Neural cell (in vitro differentiated cells): ENCODE results near the gene AKIRIN2.

Experiments
- EP300 ChIP-seq: fragments of 450-650 bp; conservative IDR thresholded peaks from 2 replicates; pipeline ENCODE4 v1.6.1; 2014; ENCODE audit warnings: antibody characterized with exemption, mild to moderate bottlenecking, moderate library complexity; ENCODE audit not compliant: poor library complexity, severe bottlenecking
- EZH2 ChIP-seq: fragments of 200-600, 300-800 bp; shearing (Covaris generic), sonication (generic); IDR thresholded peaks from 2 replicates; pipeline ENCODE4 v1.6.1; 2014; ENCODE audit warnings: antibody characterized with exemption, low read length, borderline replicate concordance, mild to moderate bottlenecking; ENCODE audit not compliant: insufficient read depth, poor library complexity, severe bottlenecking
- MXI1 ChIP-seq: fragments of 450-650 bp; conservative IDR thresholded peaks from 2 replicates; pipeline ENCODE4 v1.6.1; 2014; ENCODE audit warnings: antibody characterized with exemption, mild to moderate bottlenecking; ENCODE audit not compliant: poor library complexity, severe bottlenecking
- POLR2AphosphoS5 ChIP-seq: IDR thresholded peaks from 2 replicates; pipeline ENCODE4 v1.6.1; 2012
- RAD21 ChIP-seq: fragments of 450-650 bp; conservative IDR thresholded peaks from 2 replicates; pipeline ENCODE4 v1.6.1; 2014; ENCODE audit warnings: antibody characterized with exemption, mild to moderate bottlenecking, moderate library complexity
- SMC3 ChIP-seq: fragments of 450-650 bp; conservative IDR thresholded peaks from 2 replicates; pipeline ENCODE4 v1.6.1; 2014; ENCODE audit warnings: antibody characterized with exemption, mild to moderate bottlenecking, moderate library complexity; ENCODE audit not compliant: poor library complexity
- TAF1 ChIP-seq: IDR thresholded peaks from 2 replicates; pipeline ENCODE4 v1.6.1; 2012; ENCODE audit warnings: low read depth
- TF ChIP-seq, protein P1 (sequence below): fragments of 450-650 bp; IDR thresholded peaks from 2 replicates; pipeline ENCODE4 v1.5.1; 2014; ENCODE audit warnings: antibody characterized with exemption, mild to moderate bottlenecking, moderate library complexity; ENCODE audit not compliant: poor library complexity, severe bottlenecking
- TF ChIP-seq, protein P2 (sequence below): IDR thresholded peaks from 2 replicates; pipeline ENCODE4 v1.6.1; 2012; ENCODE audit warnings: borderline replicate concordance

DNA sequence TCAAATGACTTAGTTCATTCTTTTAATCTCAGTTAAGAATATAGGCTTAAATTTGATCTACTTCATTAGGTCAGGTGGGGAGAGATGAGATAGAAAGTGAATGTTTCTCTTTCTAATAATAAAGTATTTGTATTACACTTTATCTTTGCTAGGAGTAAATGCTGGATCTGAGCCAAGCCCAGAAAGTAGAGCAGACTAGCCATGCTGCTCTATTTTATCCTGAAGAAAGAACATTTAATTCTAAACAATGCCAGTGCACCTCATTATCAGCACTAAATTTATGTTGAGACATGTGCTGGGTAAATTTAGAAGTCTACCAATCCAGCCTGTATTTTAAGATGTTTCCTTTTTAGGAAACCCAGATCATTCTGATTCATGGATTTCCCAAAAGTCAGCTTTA, 43.5 kb downstream of the AKIRIN2 start:
- TF ChIP-seq, protein P1, sequence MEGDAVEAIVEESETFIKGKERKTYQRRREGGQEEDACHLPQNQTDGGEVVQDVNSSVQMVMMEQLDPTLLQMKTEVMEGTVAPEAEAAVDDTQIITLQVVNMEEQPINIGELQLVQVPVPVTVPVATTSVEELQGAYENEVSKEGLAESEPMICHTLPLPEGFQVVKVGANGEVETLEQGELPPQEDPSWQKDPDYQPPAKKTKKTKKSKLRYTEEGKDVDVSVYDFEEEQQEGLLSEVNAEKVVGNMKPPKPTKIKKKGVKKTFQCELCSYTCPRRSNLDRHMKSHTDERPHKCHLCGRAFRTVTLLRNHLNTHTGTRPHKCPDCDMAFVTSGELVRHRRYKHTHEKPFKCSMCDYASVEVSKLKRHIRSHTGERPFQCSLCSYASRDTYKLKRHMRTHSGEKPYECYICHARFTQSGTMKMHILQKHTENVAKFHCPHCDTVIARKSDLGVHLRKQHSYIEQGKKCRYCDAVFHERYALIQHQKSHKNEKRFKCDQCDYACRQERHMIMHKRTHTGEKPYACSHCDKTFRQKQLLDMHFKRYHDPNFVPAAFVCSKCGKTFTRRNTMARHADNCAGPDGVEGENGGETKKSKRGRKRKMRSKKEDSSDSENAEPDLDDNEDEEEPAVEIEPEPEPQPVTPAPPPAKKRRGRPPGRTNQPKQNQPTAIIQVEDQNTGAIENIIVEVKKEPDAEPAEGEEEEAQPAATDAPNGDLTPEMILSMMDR, result no peak
- TF ChIP-seq EZH2, result no peak
- no peak for TF ChIP-seq RAD21
- no peak for TF ChIP-seq EP300
- no peak for TF ChIP-seq TAF1
- TF ChIP-seq SMC3, result no peak
- TF ChIP-seq, protein P2, sequence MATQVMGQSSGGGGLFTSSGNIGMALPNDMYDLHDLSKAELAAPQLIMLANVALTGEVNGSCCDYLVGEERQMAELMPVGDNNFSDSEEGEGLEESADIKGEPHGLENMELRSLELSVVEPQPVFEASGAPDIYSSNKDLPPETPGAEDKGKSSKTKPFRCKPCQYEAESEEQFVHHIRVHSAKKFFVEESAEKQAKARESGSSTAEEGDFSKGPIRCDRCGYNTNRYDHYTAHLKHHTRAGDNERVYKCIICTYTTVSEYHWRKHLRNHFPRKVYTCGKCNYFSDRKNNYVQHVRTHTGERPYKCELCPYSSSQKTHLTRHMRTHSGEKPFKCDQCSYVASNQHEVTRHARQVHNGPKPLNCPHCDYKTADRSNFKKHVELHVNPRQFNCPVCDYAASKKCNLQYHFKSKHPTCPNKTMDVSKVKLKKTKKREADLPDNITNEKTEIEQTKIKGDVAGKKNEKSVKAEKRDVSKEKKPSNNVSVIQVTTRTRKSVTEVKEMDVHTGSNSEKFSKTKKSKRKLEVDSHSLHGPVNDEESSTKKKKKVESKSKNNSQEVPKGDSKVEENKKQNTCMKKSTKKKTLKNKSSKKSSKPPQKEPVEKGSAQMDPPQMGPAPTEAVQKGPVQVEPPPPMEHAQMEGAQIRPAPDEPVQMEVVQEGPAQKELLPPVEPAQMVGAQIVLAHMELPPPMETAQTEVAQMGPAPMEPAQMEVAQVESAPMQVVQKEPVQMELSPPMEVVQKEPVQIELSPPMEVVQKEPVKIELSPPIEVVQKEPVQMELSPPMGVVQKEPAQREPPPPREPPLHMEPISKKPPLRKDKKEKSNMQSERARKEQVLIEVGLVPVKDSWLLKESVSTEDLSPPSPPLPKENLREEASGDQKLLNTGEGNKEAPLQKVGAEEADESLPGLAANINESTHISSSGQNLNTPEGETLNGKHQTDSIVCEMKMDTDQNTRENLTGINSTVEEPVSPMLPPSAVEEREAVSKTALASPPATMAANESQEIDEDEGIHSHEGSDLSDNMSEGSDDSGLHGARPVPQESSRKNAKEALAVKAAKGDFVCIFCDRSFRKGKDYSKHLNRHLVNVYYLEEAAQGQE, result no peak
- TF ChIP-seq POLR2AphosphoS5, result no peak
- TF ChIP-seq MXI1, result no peak
